RWPE1 (cell line): ENCODE measurements around the gene PPP1R3G.

ENCODE experiments used
- CTCF ChIA-PET: fragments of 350-600 bp; sonication (Branson Sonifier 250); formaldehyde crosslinking; extraction: SDS; loops from one replicate; lab custom pipeline; 2021; lab: Yijun Ruan, JAX
- POLR2A ChIA-PET: fragments of 400-600 bp; formaldehyde crosslinking; extraction: SDS; loops from one replicate; lab custom pipeline; 2020; ENCODE audit warnings: antibody characterized with exemption; ENCODE audit not compliant: low non-redundant PET; lab: Yijun Ruan, JAX
- DNase-seq: peaks from one replicate; pipeline ENCODE4 v3.0.0; 2012; ENCODE audit warnings: low spot score
- H3K27ac ChIP-seq: fragments of 450-650 bp; 2 replicates; pipeline ENCODE4 v1.5.1; 2017
- TF ChIP-seq, protein P1 (sequence below): fragments of 450-650 bp; conservative IDR thresholded peaks from 2 replicates; pipeline ENCODE4 v1.5.1; 2017; ENCODE audit warnings: low read depth, mild to moderate bottlenecking

Gene PPP1R3G

DNA sequence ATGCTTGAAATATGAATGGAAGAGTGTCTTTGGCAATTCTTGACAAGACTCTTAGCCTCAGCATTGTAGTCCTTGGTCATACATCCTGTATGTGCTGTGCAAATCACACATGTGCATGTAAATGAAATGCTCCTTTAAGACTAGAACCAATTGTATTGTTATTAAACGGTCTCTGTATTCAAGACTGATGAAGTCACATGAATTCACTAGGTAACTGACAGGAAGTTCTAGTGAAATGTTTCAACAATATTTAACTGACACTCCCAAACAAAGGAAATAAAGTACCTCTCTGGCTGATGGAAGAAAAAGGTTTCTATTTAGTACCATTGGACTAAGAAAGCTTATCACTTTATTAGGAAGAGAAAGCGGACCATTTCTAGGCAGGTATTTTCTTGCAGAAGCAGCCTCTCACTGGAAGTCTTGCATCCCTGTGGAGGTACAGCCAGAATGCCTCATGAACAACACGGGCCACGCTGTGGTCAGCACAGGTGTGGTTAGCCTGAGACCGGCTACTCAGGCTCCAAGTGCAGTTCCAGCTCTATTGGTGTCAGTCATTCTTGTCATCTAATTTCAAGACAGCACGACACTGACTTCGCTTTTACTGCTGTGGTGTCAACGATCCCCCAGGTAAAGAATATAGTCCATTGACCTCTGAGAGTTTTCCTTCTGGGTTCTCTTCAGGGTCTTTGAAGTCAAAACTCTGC, 17.3 kb downstream of the PPP1R3G start:
- H3K27ac ChIP-seq: no peak overlapping the region
- TF ChIP-seq, protein P1, sequence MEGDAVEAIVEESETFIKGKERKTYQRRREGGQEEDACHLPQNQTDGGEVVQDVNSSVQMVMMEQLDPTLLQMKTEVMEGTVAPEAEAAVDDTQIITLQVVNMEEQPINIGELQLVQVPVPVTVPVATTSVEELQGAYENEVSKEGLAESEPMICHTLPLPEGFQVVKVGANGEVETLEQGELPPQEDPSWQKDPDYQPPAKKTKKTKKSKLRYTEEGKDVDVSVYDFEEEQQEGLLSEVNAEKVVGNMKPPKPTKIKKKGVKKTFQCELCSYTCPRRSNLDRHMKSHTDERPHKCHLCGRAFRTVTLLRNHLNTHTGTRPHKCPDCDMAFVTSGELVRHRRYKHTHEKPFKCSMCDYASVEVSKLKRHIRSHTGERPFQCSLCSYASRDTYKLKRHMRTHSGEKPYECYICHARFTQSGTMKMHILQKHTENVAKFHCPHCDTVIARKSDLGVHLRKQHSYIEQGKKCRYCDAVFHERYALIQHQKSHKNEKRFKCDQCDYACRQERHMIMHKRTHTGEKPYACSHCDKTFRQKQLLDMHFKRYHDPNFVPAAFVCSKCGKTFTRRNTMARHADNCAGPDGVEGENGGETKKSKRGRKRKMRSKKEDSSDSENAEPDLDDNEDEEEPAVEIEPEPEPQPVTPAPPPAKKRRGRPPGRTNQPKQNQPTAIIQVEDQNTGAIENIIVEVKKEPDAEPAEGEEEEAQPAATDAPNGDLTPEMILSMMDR: no peak
- no peak for DNase-seq
- ChIA-PET CTCF (no interaction called here), POLR2A (no interaction called here)

DNA sequence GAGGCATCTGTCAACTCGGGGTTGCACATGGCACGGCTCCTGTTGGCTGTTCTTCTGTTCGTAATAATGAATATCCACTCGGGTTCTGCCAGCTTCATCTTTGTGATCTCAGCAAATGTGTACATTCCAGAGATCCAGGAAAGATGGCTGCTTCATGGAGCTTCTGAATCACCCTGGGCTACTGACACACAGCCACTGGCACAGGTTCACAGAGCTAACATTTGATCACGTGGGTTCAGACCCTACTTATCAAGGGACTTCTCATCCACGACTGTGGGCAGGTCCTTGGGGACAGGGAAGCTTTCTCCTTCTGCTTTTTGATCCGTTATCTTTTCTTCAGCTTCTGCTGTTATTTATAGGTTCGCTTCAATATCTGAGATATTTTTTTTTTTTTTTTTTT, 18.1 kb downstream of the PPP1R3G start:
- DNase-seq: no peak
- POLR2A ChIA-PET: no interaction called here
- CTCF ChIA-PET: interaction anchor here (0.7 kb wide), 1 partner anchor 99 kb away, joined by 3 read pairs; no protein-coding TSS in a partner anchor
- TF ChIP-seq, protein P1: no peak
- H3K27ac ChIP-seq: no peak overlapping the region

GRCh38 chr6:5104667-5105066, 19.5 kb downstream of the PPP1R3G start:
- TF ChIP-seq, protein P1: no peak
- POLR2A ChIA-PET: no interaction called here

GRCh38 chr6:5105146-5105545, 20.0 kb downstream of the PPP1R3G start:
- CTCF ChIA-PET: no interaction called here
- TF ChIP-seq, protein P1: no peak
- no peak overlapping the region for H3K27ac ChIP-seq
- no peak for DNase-seq
- POLR2A ChIA-PET: no interaction called here

More at GRCh38 chr6:5104667-5105066, 19.5 kb downstream of the PPP1R3G start:
- CTCF ChIA-PET: interaction anchor here (0.6 kb wide), 1 partner anchor 1035 kb away, joined by 6 read pairs; no protein-coding TSS in a partner anchor
- no peak for DNase-seq
- H3K27ac ChIP-seq: no peak overlapping the region

GRCh38 chr6:5107341-5107740, 22.2 kb downstream of the PPP1R3G start:
- TF ChIP-seq, protein P1: no peak
- CTCF ChIA-PET: interaction anchor here (0.7 kb wide), 1 partner anchor 297 kb away, joined by 4 read pairs; no protein-coding TSS in a partner anchor
- POLR2A ChIA-PET: no interaction called here
- no peak for DNase-seq
- H3K27ac ChIP-seq: no peak overlapping the region

DNA sequence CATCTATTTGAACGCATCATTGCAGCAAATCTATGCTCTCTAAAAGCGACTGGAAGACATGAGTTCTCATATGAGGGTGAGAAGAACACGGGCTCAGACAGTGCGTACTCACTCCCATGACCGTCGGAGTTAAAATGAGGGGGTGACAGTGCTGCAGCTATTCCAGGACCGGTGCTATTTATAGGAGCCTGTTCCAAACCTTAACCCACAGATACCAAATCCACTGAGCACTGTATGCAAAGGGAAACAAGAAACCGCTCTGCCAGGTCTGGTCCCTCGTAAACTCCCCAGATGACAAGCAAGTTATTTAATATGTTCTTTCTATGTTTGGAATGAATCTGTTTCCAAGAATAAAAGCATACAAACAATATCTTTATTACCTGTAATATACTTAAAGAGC, 22.9 kb downstream of the PPP1R3G start:
- TF ChIP-seq, protein P1: no peak
- POLR2A ChIA-PET: no interaction called here

More for the DNA sequence above, 22.9 kb downstream of the PPP1R3G start:
- no peak overlapping the region for H3K27ac ChIP-seq
- DNase-seq: no peak
- CTCF ChIA-PET: interaction anchor here (0.7 kb wide), 1 partner anchor 297 kb away, joined by 4 read pairs; no protein-coding TSS in a partner anchor
